Measurements from ENCODE around the gene RAB3C. TPM values are rescaled to one million over a fixed set of nuclear protein-coding genes. Genes with fewer than 3 reads are reported as not detected.

The RAB3C gene
- total and polyA plus RNA-seq, 12 donors: 0.09 to 22.0 (median 6.1) TPM

DNA sequence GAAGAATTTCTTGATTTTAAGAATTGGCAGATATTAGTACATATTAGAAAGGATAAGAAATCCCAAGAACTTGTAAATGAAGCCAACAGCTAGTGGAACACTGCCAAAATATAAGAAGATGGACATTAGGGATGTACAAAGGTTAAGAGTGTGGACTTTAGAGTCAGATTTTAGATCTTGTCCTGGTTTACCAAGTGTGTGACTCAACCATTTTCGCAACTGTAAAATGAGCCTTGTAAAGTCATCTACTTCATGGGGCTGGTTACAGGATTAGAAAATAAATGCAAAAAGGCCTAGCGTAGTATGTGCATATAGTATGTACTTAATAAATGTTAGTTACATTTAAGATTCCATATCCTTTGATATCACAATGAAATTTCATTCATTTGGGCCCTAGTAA lies 260.0 kb downstream of the RAB3C start:
- Histone ChIP-seq H3K9me3 (replicated peaks in 1 of 3) (no peaks in the 10 kb centered on the region), H3K4me1 (replicated peaks in 1 of 2) (no peaks in the 10 kb centered on the region), H3K27me3 (no peaks in the 10 kb centered on the region), H3K4me3 (no peak overlapping the region), H3K27ac (no peak overlapping the region), H3K36me3 (replicated peaks in 1 of 2) (no peaks in the 10 kb centered on the region)
- no peak for TF ChIP-seq POLR2A (IDR thresholded peaks at IDR 0.05)
- TF ChIP-seq, protein P1, sequence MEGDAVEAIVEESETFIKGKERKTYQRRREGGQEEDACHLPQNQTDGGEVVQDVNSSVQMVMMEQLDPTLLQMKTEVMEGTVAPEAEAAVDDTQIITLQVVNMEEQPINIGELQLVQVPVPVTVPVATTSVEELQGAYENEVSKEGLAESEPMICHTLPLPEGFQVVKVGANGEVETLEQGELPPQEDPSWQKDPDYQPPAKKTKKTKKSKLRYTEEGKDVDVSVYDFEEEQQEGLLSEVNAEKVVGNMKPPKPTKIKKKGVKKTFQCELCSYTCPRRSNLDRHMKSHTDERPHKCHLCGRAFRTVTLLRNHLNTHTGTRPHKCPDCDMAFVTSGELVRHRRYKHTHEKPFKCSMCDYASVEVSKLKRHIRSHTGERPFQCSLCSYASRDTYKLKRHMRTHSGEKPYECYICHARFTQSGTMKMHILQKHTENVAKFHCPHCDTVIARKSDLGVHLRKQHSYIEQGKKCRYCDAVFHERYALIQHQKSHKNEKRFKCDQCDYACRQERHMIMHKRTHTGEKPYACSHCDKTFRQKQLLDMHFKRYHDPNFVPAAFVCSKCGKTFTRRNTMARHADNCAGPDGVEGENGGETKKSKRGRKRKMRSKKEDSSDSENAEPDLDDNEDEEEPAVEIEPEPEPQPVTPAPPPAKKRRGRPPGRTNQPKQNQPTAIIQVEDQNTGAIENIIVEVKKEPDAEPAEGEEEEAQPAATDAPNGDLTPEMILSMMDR (IDR thresholded peaks at IDR 0.05): no peak
- 91 to 97% (median 96%) methylated on average over 2 of the region's 2 CpGs for WGBS, 4 donors
- DNase-seq: no peak
- intact Hi-C loops (cut with DNase I): no loop called here

DNA sequence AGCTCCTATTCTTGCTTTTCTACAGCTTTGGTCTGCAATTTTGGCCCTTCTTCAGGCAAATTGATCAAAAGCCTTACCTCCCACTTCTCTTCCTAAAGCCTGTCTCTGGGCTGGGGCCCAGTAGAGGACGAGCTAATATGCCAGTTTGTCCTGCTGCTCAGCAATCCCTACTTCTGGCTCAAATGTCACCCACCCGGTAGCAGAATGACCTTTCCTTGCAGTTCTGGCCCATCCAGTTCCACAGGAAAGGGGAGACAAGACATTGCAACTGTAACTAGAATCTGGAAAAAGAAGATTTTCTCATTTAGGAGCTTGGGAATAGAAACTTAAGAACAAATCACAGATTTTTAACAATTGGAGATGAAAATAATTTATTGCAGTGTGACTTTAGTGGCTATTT lies 261.5 kb downstream of the RAB3C start:
- no peaks in the 10 kb centered on the region for H3K27me3 ChIP-seq

DNA sequence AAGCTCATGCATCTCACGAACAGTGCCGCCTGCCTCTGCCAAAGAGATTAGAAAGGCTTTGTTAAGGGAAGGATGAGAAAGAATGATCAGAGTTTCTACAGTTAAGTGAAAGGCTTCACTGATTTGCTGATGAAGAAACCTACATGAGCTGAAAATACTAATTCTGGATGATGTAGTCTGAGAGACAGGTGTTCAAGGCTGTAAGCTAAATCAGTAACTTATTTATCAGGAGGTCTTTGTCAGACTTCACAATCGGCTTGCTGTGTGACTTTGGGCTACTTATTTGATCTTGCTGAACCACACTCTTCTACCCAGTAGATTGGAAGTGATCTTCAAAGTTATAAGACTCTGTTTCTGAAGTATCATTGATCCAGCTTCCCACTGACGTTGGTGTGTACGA lies 264.2 kb downstream of the RAB3C start:
- Histone ChIP-seq H3K36me3 (replicated peaks in 1 of 2) (no peaks in the 10 kb centered on the region), H3K27me3 (no peaks in the 10 kb centered on the region), H3K4me3 (no peak overlapping the region), H3K27ac (no peak overlapping the region), H3K9me3 (replicated peaks in 1 of 3) (no peaks in the 10 kb centered on the region), H3K4me1 (replicated peaks in 1 of 2) (no peaks in the 10 kb centered on the region)
- no peak for DNase-seq
- intact Hi-C loops (cut with DNase I): loop anchor here in 1 of 2 donors (5.0 kb wide), 1 partner anchor 350 kb away; no protein-coding TSS in a partner anchor
- 73 to 87% (median 79%) methylated on average over 5 of the region's 5 CpGs for WGBS, 4 donors
- TF ChIP-seq POLR2A (IDR thresholded peaks at IDR 0.05): no peak
- TF ChIP-seq, protein P1 (IDR thresholded peaks at IDR 0.05): no peak

More for the DNA sequence above, 261.5 kb downstream of the RAB3C start:
- intact Hi-C loops (cut with DNase I): no loop called here
- Histone ChIP-seq H3K36me3 (replicated peaks in 1 of 2) (no peaks in the 10 kb centered on the region), H3K27ac (no peak overlapping the region), H3K4me3 (no peak overlapping the region), H3K4me1 (replicated peaks in 1 of 2) (no peaks in the 10 kb centered on the region), H3K9me3 (replicated peaks in 1 of 3) (no peaks in the 10 kb centered on the region)
- DNase-seq: no peak
- WGBS, 4 donors: 51 to 77% (median 67%) methylated on average over 2 of the region's 2 CpGs
- no peak for TF ChIP-seq POLR2A (IDR thresholded peaks at IDR 0.05)
- TF ChIP-seq, protein P1 (IDR thresholded peaks at IDR 0.05): no peak

DNA sequence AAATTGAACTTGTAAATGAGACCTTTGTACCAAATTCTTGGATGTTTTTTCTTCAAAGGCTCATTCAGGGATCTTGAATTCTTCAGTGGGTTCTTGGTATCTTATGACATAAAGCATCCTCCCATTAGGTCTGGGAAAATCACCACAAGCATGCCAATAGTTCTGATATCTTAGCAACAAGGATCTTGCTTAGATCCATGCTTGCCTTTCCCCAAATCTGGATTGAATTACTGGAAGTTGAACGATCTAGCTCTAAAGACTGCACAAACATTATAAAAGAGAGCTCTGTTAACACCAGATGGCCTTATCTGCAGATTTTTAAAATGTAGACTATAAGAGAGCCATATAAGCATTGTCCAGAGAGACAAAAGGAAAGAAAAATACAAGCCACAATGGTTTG lies 266.3 kb downstream of the RAB3C start:
- intact Hi-C loops (cut with DNase I): loop anchor here in 1 of 2 donors (5.0 kb wide), 1 partner anchor 352 kb away; no protein-coding TSS in a partner anchor

More for the DNA sequence above, 266.3 kb downstream of the RAB3C start:
- Histone ChIP-seq H3K9me3 (replicated peaks in 1 of 3) (no peaks in the 10 kb centered on the region), H3K36me3 (replicated peaks in 1 of 2) (no peaks in the 10 kb centered on the region), H3K27ac (no peak overlapping the region), H3K4me3 (no peak overlapping the region), H3K4me1 (replicated peaks in 1 of 2) (no peaks in the 10 kb centered on the region), H3K27me3 (no peaks in the 10 kb centered on the region)
- WGBS, 4 donors: 7 to 48% (median 39%) methylated on average over 1 of the region's 1 CpG
- no peak for DNase-seq
- no peak for TF ChIP-seq POLR2A (IDR thresholded peaks at IDR 0.05)
- TF ChIP-seq, protein P1 (IDR thresholded peaks at IDR 0.05): no peak
